Heart left ventricle (tissue), 16 donors: ENCODE data around the gene MORC2. TPM values are rescaled to one million over a fixed set of nuclear protein-coding genes. Genes with fewer than 3 reads are reported as not detected.

Experiments
- ATAC-seq, 4 donors: fragments of 200-7000 bp; cut with Tn5 transposase; one replicate each; pipeline ENCODE4 v1.9.1; 2020 to 2022; ENCODE audit warnings: moderate library complexity in 4 of 4, mild to moderate bottlenecking in 3 of 4, moderate number of reproducible peaks in 1 of 4
- DNase-seq, 5 donors: peaks; one replicate each; pipeline ENCODE4 v3.0.0-alpha.2; 2020
- H3K27ac ChIP-seq, 12 donors: fragments of 200-600 bp; sonication (generic) in 4 of 12; one replicate each; pipeline versions ENCODE4 v1.5.0 to v1.8.0; 2016 to 2022; ENCODE audit warnings: mild to moderate bottlenecking in 2 of 12
- H3K27me3 ChIP-seq, 9 donors: fragments of 200-600 bp; sonication (generic) in 2 of 9; one replicate each; pipeline versions ENCODE4 v1.5.1 to v1.8.0; 2016 to 2022; ENCODE audit warnings: mild to moderate bottlenecking in 3 of 9
- H3K36me3 ChIP-seq, 9 donors: fragments of 200-600 bp; sonication (generic) in 2 of 9; one replicate each; pipeline versions ENCODE4 v1.5.0 to v1.8.0; 2018 to 2022; ENCODE audit warnings: mild to moderate bottlenecking in 2 of 9
- H3K4me1 ChIP-seq, 12 donors: fragments of 200-600 bp; sonication (generic) in 4 of 12; one replicate each; pipeline versions ENCODE4 v1.5.0 to v1.8.0; 2016 to 2022; ENCODE audit warnings: mild to moderate bottlenecking in 3 of 12
- H3K4me3 ChIP-seq, 12 donors: fragments of 200-600 bp; sonication (generic) in 4 of 12; one replicate each; pipeline versions ENCODE4 v1.5.0 to v1.8.0; 2017 to 2022; ENCODE audit warnings: mild to moderate bottlenecking in 9 of 12, moderate library complexity in 4 of 12
- H3K9me3 ChIP-seq, 12 donors: fragments of 200-600 bp; sonication (generic) in 4 of 12; one replicate each; pipeline versions ENCODE4 v1.5.0 to v1.8.0; 2016 to 2022; ENCODE audit warnings: mild to moderate bottlenecking in 1 of 12
- POLR2A ChIP-seq, 2 donors: fragments of 450-650 bp; IDR thresholded peaks; one replicate each; pipeline ENCODE4 v1.6.1; 2017; ENCODE audit warnings: antibody characterized with exemption in 2 of 2, mild to moderate bottlenecking in 2 of 2, moderate library complexity in 2 of 2
- WGBS, 4 donors: extraction: QIAGEN DNeasy Blood & Tissue Kit in 2 of 4; methylation state at CpG; one replicate each; pipeline versions ENCODE4 v1.1.5 to v1.1.7; 2013 to 2018; 5-methylcytosine and 5-hydroxymethylcytosine counted together
- intact Hi-C, 10 donors: fragments of 100-400 bp; cut with DNase I; formaldehyde crosslinking; loops; one replicate each; pipeline versions ENCODE4 v1.11.1 to v1.14.2; 2022
- polyA plus RNA-seq, 2 donors: library from polyadenylated mRNA; stranded (reverse); fragments of 200-250 nt; gene quantifications; one replicate each; pipeline ENCODE4 v1.2.3, GENCODE V29; 2013
- total RNA-seq, 9 donors: library from RNA; depleted of rRNA in 2 of 9; stranded (reverse); fragments of >200 nt in 2 of 9; fragmentation: NEBNext Ultra II Directional in 3 of 9; extraction: Animal tissue kit (Norgen Biotek cat#: 25700) in 3 of 9; gene quantifications; one replicate each; pipeline versions ENCODE4 v1.1.0 to v1.2.4, GENCODE V29; 2016 to 2023
- TF ChIP-seq, protein P1 (sequence below), 12 donors: fragments of 200-600 bp; sonication (generic) in 4 of 12; IDR thresholded peaks; one replicate each; pipeline versions ENCODE4 v1.5.0 to v1.8.0; 2018 to 2022; ENCODE audit warnings: antibody characterized with exemption in 12 of 12, mild to moderate bottlenecking in 5 of 12
- donor health status: ischemic (EF 13 %, LVEDD 7.1; RV severe dilation, severe dysfunction).
- donor health status: healthy with polysubstance abuse.
- donor health status: DM: no; HTN: yes; CAD: no.
- donor health status: DM: no; HTN: no; CAD: no.
- donor health status: ischemic (EF 25% LVEDD 6.9; RV normal size, moderate dysfunction).
- donor health status: ischemic (EF 25% LVEDD 5.7; RV mildly dilated, moderate dysfunction).
- donor health status: healthy.
- donor health status: DM: yes; HTN: yes; CAD: no.
- donor health status: ischemic (EF 35%, LVEDD 5.7; RV mildly dilated, moderate dysfunction).
- donor health status: nonischemic (EF 11% LVEDD 7.7; RV severe dilation, severe dysfunction).
- donor health status: DM: yes; HTN: yes; CAD: no.
- donor health status: PGD.
- donor health status: ischemic (EF 29% LVEDD 5.4; RV normal size, mild dysfunction).
- donor health status: nonischemic (EF 23%, LVEDD 6.1; RV moderate dilation, normal function).

The MORC2 gene
- total and polyA plus RNA-seq, 11 donors, result 12.0 to 24.4 (median 17.8) TPM

DNA sequence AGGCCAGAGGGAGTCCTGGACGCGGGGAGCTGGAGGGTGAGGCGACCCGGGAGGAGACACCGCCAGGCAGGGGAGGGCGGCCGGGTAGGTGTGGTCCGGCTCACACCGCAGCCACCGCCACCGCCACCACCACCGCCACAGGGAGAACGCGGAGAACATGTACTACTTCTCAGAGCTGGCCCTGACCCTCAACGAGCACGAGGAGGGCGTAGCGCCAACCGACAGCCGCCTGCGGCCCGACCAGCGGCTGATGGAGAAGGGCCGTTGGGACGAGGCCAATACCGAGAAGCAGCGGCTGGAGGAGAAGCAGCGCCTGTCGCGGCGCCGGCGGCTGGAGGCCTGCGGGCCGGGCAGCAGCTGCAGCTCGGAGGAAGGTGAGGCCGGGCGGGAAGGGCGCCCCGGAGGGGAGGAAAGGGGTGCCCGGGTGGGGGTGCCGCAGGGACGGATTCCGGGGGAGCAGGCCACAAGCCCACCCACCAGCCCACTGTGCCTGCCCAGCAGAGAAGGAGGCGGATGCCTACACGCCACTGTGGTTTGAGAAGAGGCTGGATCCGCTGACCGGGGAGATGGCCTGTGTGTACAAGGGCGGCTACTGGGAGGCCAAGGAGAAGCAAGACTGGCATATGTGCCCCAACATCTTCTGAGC lies 62.8 kb downstream of the MORC2 start:
- peaks cover 0 to under 1% (median 0%) of the 10 kb centered on the region in 12 donors for H3K9me3 ChIP-seq
- H3K4me1 ChIP-seq, result no peaks in the 10 kb centered on the region
- WGBS, 4 donors, result 94 to 97% (median 95%) methylated on average over 42 to 49 of the region's 49 CpGs
- TF ChIP-seq POLR2A (IDR thresholded peaks at IDR 0.05), result no peak
- TF ChIP-seq, protein P1, sequence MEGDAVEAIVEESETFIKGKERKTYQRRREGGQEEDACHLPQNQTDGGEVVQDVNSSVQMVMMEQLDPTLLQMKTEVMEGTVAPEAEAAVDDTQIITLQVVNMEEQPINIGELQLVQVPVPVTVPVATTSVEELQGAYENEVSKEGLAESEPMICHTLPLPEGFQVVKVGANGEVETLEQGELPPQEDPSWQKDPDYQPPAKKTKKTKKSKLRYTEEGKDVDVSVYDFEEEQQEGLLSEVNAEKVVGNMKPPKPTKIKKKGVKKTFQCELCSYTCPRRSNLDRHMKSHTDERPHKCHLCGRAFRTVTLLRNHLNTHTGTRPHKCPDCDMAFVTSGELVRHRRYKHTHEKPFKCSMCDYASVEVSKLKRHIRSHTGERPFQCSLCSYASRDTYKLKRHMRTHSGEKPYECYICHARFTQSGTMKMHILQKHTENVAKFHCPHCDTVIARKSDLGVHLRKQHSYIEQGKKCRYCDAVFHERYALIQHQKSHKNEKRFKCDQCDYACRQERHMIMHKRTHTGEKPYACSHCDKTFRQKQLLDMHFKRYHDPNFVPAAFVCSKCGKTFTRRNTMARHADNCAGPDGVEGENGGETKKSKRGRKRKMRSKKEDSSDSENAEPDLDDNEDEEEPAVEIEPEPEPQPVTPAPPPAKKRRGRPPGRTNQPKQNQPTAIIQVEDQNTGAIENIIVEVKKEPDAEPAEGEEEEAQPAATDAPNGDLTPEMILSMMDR (IDR thresholded peaks at IDR 0.05), result no peak
- H3K36me3 ChIP-seq, result peaks cover 0 to 13% (median 0%) of the 10 kb centered on the region in 9 donors
- no peak for DNase-seq
- no peak overlapping the region for H3K4me3 ChIP-seq
- intact Hi-C loops, result no loop called here
- H3K27me3 ChIP-seq, result no peaks in the 10 kb centered on the region
- H3K27ac ChIP-seq, result no peak overlapping the region
- ATAC-seq, result no peak

DNA sequence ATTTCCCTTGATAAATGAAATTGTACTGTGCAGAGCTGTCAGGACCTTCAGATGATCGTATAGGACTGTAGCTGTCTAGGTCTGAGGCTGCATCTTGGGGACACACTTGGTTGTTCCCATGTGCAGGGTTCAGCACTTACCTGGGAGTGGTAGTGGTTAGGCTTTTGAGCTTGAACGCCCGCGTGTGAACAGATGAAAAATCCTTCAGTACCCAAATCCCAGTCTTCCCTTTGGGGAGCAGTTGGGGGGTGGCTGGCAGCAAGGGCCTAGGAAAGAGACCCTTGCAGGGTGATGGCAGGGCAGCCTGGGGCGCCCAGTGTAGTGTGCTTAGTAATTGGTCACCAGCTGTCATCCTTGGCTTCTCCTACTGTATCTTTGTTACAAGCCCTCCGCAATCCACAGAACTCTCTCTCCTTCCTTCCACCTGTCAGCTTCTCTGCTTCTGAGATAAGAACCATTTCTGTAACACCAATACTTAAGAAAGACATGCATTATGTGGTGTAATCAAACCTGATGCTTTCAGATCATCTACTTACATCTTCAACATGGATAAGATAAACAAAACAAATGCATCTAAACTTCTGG lies 64.6 kb downstream of the MORC2 start:
- no peak overlapping the region for H3K27ac ChIP-seq
- intact Hi-C loops, result no loop called here
- TF ChIP-seq POLR2A (IDR thresholded peaks at IDR 0.05), result no peak
- TF ChIP-seq, protein P1 (IDR thresholded peaks at IDR 0.05), result no peak
- H3K4me1 ChIP-seq, result no peaks in the 10 kb centered on the region
- H3K36me3 ChIP-seq, result peaks cover 0 to 17% (median 0%) of the 10 kb centered on the region in 9 donors
- H3K9me3 ChIP-seq, result peaks cover 0 to 19% (median 11%) of the 10 kb centered on the region in 12 donors
- ATAC-seq, result no peak
- 90 to 94% (median 93%) methylated on average over 6 of the region's 6 CpGs for WGBS, 4 donors
- no peak for DNase-seq
- H3K4me3 ChIP-seq, result no peak overlapping the region
- no peaks in the 10 kb centered on the region for H3K27me3 ChIP-seq

DNA sequence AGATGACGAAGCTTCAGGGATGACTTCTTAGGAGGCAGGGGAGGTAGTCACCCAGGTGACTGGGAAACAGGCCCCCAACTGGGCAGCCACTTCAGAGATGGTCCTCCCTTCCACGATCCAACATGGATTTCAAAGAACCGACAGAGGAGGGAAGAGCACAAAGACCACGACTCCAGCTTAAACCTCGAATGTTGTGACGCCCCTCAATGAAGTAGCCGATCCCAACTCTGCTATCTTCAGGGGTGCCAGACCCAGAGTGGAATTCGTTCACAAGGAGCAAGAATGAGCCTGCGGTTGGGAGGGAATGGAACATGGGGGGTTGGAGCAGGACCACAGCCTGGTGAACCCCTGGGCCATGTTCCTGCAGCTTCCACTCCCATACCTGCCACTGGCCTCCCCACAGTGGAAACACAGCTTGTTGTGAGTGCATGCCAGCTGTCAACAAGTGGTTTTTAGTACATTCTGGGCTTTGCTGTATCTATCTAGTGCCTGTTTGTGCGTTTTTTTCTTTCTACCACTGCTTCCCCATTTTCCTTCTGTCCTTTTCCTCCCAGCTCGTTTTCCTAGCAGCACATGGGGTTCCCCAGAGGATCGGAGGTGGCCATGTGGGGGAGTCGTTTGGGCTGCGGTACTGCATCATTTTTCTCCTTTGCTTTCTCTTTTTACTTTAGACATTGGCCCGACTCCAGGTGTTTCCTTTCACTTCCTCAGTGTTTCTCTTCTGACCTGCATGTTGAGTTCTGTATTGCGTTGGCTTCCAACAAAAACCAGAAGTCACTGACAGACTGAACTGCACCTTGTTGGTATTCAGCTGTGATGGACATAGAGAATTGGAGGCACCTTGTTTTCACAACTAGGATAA lies 65.8 kb downstream of the MORC2 start:
- intact Hi-C loops, result no loop called here
- WGBS, 4 donors, result 71 to 75% (median 74%) methylated on average over 16 of the region's 16 CpGs

More for the DNA sequence above, 65.8 kb downstream of the MORC2 start:
- Histone ChIP-seq H3K4me3 (no peak overlapping the region), H3K36me3 (peaks cover 0 to 22% (median 0%) of the 10 kb centered on the region in 9 donors), H3K27ac (no peak overlapping the region), H3K27me3 (no peaks in the 10 kb centered on the region), H3K9me3 (peaks cover 0 to 30% (median 18%) of the 10 kb centered on the region in 12 donors), H3K4me1 (no peaks in the 10 kb centered on the region)
- DNase-seq (no peak), ATAC-seq (no peak)
- no peak for TF ChIP-seq POLR2A (IDR thresholded peaks at IDR 0.05)
- TF ChIP-seq, protein P1 (IDR thresholded peaks at IDR 0.05), result no peak
